ENCODE measurements around the gene DYNC1H1.

DYNC1H1 gene

GRCh38 chr14:101964297-101965180 is at the start of gene DYNC1H1:
TSS of gene DYNC1H1 (plus strand) at chr14:101964573. CDS start at chr14:101964692, 119 bp downstream.
- Histone ChIP-seq H3K27me3 (ENCODE audit: insufficient read depth, low read length) (peaks cover 38% of the 10 kb centered on the region), H3K36me3 (ENCODE audit: insufficient read depth, low read depth, low read length) (peaks cover 10% of the 10 kb centered on the region), H3K4me3 (ENCODE audit: low read length) (peak within 1 kb of the TSS; percentile 98), H3K9ac (ENCODE audit: low read depth, low read length) (peak within 1 kb of the TSS; percentile 92), H3K4me1 (ENCODE audit: insufficient read depth, low read length) (peaks cover 13% of the 10 kb centered on the region), H3K27ac (ENCODE audit: low read length) (peak within 1 kb of the TSS; percentile 35), H3K9me3 (ENCODE audit: insufficient read depth, low read depth, low read length) (no peaks in the 10 kb centered on the region)

- Histone ChIP-seq H3K9me3 (ENCODE audit: insufficient read depth, low read depth, low read length) (no peaks in the 10 kb centered on the region), H3K9ac (ENCODE audit: low read depth, low read length) (no peak overlapping the region), H3K4me3 (ENCODE audit: low read length) (no peak overlapping the region), H3K4me1 (ENCODE audit: insufficient read depth, low read length) (peaks cover 23% of the 10 kb centered on the region), H3K36me3 (ENCODE audit: insufficient read depth, low read depth, low read length) (peaks cover 25% of the 10 kb centered on the region), H3K27me3 (ENCODE audit: insufficient read depth, low read length) (no peaks in the 10 kb centered on the region), H3K27ac (ENCODE audit: low read length) (no peak overlapping the region)
Measured at GRCh38 chr14:101915871-101916815, 48.2 kb upstream of the DYNC1H1 start.

GRCh38 chr14:101916816-101917412 is 47.5 kb upstream of the DYNC1H1 start:
- peak overlapping the region; percentile 8 for H3K27ac ChIP-seq (ENCODE audit: low read length)
- peaks cover 26% of the 10 kb centered on the region for H3K36me3 ChIP-seq (ENCODE audit: insufficient read depth, low read depth, low read length)
- H3K4me3 ChIP-seq (ENCODE audit: low read length): no peak overlapping the region; the same call in 1 of the 2 replicates
- H3K27me3 ChIP-seq (ENCODE audit: insufficient read depth, low read length): no peaks in the 10 kb centered on the region
- H3K9me3 ChIP-seq (ENCODE audit: insufficient read depth, low read depth, low read length): no peaks in the 10 kb centered on the region
- peak overlapping the region; percentile 41; the same call in 1 of the 2 replicates for H3K9ac ChIP-seq (ENCODE audit: low read depth, low read length)
- H3K4me1 ChIP-seq (ENCODE audit: insufficient read depth, low read length): peaks cover 23% of the 10 kb centered on the region

GRCh38 chr14:101917413-101918017 is 46.9 kb upstream of the DYNC1H1 start:
- Histone ChIP-seq H3K4me1 (ENCODE audit: insufficient read depth, low read length) (peaks cover 23% of the 10 kb centered on the region), H3K4me3 (ENCODE audit: low read length) (peak overlapping the region; percentile 55), H3K27me3 (ENCODE audit: insufficient read depth, low read length) (no peaks in the 10 kb centered on the region), H3K9me3 (ENCODE audit: insufficient read depth, low read depth, low read length) (no peaks in the 10 kb centered on the region), H3K9ac (ENCODE audit: low read depth, low read length) (peak overlapping the region; percentile 41; the same call in 1 of the 2 replicates), H3K27ac (ENCODE audit: low read length) (peak overlapping the region; percentile 14), H3K36me3 (ENCODE audit: insufficient read depth, low read depth, low read length) (peaks cover 22% of the 10 kb centered on the region)

- Histone ChIP-seq H3K27me3 (ENCODE audit: insufficient read depth, low read length) (no peaks in the 10 kb centered on the region), H3K9ac (ENCODE audit: low read depth, low read length) (peak overlapping the region; percentile 16; the same call in 1 of the 2 replicates), H3K4me3 (ENCODE audit: low read length) (peak overlapping the region; percentile 55), H3K27ac (ENCODE audit: low read length) (peak overlapping the region; percentile 14), H3K36me3 (ENCODE audit: insufficient read depth, low read depth, low read length) (peaks cover 16% of the 10 kb centered on the region), H3K4me1 (ENCODE audit: insufficient read depth, low read length) (peaks cover 23% of the 10 kb centered on the region), H3K9me3 (ENCODE audit: insufficient read depth, low read depth, low read length) (no peaks in the 10 kb centered on the region)
Measured at GRCh38 chr14:101918065-101918989, 46.0 kb upstream of the DYNC1H1 start.

GRCh38 chr14:101920271-101920670 is 44.1 kb upstream of the DYNC1H1 start:
- H3K36me3 ChIP-seq (ENCODE audit: insufficient read depth, low read depth, low read length): 0 out of 2 replicates have a peak, but pooled peaks cover 3% of the 10 kb centered on the region
- no peak overlapping the region for H3K9ac ChIP-seq (ENCODE audit: low read depth, low read length)
- no peaks in the 10 kb centered on the region for H3K9me3 ChIP-seq (ENCODE audit: insufficient read depth, low read depth, low read length)
- H3K27ac ChIP-seq (ENCODE audit: low read length): no peak overlapping the region
- H3K4me3 ChIP-seq (ENCODE audit: low read length): no peak overlapping the region
- no peaks in the 10 kb centered on the region for H3K27me3 ChIP-seq (ENCODE audit: insufficient read depth, low read length)
- peaks cover 23% of the 10 kb centered on the region for H3K4me1 ChIP-seq (ENCODE audit: insufficient read depth, low read length)

GRCh38 chr14:101922866-101923265 is 41.5 kb upstream of the DYNC1H1 start:
- no peak overlapping the region for H3K9ac ChIP-seq (ENCODE audit: low read depth, low read length)
- no peaks in the 10 kb centered on the region for H3K27me3 ChIP-seq (ENCODE audit: insufficient read depth, low read length)
- H3K4me3 ChIP-seq (ENCODE audit: low read length): no peak overlapping the region
- H3K27ac ChIP-seq (ENCODE audit: low read length): no peak overlapping the region
- H3K4me1 ChIP-seq (ENCODE audit: insufficient read depth, low read length): peaks cover 10% of the 10 kb centered on the region
- no peaks in the 10 kb centered on the region for H3K9me3 ChIP-seq (ENCODE audit: insufficient read depth, low read depth, low read length)
- 0 out of 2 replicates have a peak, but pooled peaks cover 3% of the 10 kb centered on the region for H3K36me3 ChIP-seq (ENCODE audit: insufficient read depth, low read depth, low read length)

GRCh38 chr14:101925152-101925551 is 39.2 kb upstream of the DYNC1H1 start:
- no peak overlapping the region for H3K27ac ChIP-seq (ENCODE audit: low read length)
- H3K4me1 ChIP-seq (ENCODE audit: insufficient read depth, low read length): no peaks in the 10 kb centered on the region
- H3K4me3 ChIP-seq (ENCODE audit: low read length): no peak overlapping the region
- no peak overlapping the region for H3K9ac ChIP-seq (ENCODE audit: low read depth, low read length)
- H3K9me3 ChIP-seq (ENCODE audit: insufficient read depth, low read depth, low read length): no peaks in the 10 kb centered on the region
- H3K27me3 ChIP-seq (ENCODE audit: insufficient read depth, low read length): no peaks in the 10 kb centered on the region
- 0 out of 2 replicates have a peak, but pooled peaks cover 3% of the 10 kb centered on the region for H3K36me3 ChIP-seq (ENCODE audit: insufficient read depth, low read depth, low read length)

- H3K36me3 ChIP-seq (ENCODE audit: insufficient read depth, low read depth, low read length): 0 out of 2 replicates have a peak, but pooled peaks cover 2% of the 10 kb centered on the region
- no peak overlapping the region for H3K27ac ChIP-seq (ENCODE audit: low read length)
- no peaks in the 10 kb centered on the region for H3K9me3 ChIP-seq (ENCODE audit: insufficient read depth, low read depth, low read length)
- H3K9ac ChIP-seq (ENCODE audit: low read depth, low read length): no peak overlapping the region
- no peaks in the 10 kb centered on the region for H3K27me3 ChIP-seq (ENCODE audit: insufficient read depth, low read length)
- no peak overlapping the region for H3K4me3 ChIP-seq (ENCODE audit: low read length)
- H3K4me1 ChIP-seq (ENCODE audit: insufficient read depth, low read length): no peaks in the 10 kb centered on the region
Measured at GRCh38 chr14:101926085-101926484, 38.3 kb upstream of the DYNC1H1 start.

- Histone ChIP-seq H3K27ac (ENCODE audit: low read length) (no peak overlapping the region), H3K36me3 (ENCODE audit: insufficient read depth, low read depth, low read length) (no peaks in the 10 kb centered on the region), H3K9me3 (ENCODE audit: insufficient read depth, low read depth, low read length) (no peaks in the 10 kb centered on the region), H3K4me1 (ENCODE audit: insufficient read depth, low read length) (no peaks in the 10 kb centered on the region), H3K4me3 (ENCODE audit: low read length) (no peak overlapping the region), H3K27me3 (ENCODE audit: insufficient read depth, low read length) (no peaks in the 10 kb centered on the region), H3K9ac (ENCODE audit: low read depth, low read length) (no peak overlapping the region)
Measured at GRCh38 chr14:101926620-101927019, 37.8 kb upstream of the DYNC1H1 start.
